NK-92 (cell line): ENCODE results near the gene PRR7.

Experiments
- DNase-seq: peaks from one replicate; lab custom pipeline; 2025; ENCODE audit not compliant: unreplicated experiment; lab: John Stamatoyannopoulos, UW

Gene PRR7

GRCh38 chr5:177434942-177435738 lies 11.5 kb upstream of the PRR7 start:
- DNase-seq = no peak

DNA sequence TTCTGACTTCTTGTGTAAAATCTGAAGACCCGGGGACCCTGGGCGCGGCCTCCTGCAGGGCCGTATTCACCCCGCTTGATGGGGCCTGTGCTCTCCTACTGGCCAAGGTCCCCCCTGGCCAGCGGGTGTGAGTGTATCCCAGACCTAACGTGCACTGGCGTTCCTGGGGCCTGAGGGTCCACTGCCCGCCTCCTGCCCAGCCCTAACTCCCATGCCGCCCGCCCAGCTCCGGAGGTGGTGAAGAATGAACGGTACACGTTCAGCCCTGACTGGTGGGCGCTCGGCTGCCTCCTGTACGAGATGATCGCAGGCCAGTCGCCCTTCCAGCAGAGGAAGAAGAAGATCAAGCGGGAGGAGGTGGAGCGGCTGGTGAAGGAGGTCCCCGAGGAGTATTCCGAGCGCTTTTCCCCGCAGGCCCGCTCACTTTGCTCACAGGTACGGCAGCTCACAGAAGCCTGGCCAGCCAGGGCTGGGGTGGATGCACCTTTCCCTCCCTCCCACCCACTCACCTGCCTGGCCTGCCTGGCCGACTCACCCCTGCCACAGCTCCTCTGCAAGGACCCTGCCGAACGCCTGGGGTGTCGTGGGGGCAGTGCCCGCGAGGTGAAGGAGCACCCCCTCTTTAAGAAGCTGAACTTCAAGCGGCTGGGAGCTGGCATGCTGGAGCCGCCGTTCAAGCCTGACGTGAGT lies 10.6 kb upstream of the PRR7 start:
- no peak for DNase-seq

DNA sequence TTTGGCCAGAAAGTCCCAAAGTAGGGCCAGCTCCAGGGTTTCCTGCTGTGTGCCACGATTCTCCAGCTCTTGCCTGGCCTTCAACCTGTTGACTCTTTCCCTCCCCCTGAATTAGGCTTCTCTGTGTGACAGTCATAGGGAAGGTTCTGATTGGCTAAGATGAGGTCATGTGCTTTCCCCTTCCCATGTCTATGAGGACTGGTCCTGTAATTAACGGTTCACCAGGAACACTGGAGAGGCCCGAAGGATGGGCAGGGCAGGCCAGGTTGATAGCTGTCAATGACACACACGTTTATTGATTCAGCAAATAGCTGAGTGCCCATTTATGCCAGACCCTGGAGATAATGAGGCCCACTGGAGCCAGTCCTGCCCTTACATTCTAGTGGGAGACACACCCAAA lies 9.0 kb upstream of the PRR7 start:
- DNase-seq = no peak

- no peak for DNase-seq
These were observed 8.1 kb upstream of the PRR7 start for GRCh38 chr5:177438468-177438867.

GRCh38 chr5:177439518-177440053 lies 7.0 kb upstream of the PRR7 start:
- DNase-seq = no peak

DNA sequence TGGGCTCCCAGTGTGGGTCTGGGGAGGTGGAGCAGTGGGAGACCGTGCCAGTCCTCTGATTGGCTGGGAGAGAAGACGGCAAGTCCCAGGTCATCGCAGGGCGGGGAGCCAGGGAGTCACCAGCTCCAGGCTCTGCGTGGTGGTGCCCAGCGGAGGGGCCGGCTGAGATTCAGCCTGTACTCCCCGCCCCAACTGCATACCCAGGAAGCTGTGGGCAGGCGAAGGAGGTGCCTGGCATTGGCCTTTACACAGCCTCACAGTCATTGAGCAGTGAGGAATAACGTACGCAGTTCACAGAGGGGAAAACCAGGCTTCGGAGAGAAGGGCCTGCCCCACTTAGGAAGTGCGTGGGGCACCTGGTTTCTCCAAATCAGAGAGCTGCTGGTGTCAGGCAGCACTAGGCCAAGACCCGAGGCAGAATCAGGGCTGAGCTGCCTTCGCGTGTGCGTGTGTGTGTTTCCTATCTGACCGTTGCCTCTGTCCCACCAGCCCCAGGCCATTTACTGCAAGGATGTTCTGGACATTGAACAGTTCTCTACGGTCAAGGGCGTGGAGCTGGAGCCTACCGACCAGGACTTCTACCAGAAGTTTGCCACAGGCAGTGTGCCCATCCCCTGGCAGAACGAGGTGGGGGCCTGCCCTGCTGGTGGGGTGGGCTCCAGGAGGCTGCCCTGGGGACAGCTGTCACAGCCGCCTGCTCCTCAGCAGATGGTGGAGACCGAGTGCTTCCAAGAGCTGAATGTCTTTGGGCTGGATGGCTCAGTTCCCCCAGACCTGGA lies 6.2 kb upstream of the PRR7 start:
- DNase-seq = no peak

DNA sequence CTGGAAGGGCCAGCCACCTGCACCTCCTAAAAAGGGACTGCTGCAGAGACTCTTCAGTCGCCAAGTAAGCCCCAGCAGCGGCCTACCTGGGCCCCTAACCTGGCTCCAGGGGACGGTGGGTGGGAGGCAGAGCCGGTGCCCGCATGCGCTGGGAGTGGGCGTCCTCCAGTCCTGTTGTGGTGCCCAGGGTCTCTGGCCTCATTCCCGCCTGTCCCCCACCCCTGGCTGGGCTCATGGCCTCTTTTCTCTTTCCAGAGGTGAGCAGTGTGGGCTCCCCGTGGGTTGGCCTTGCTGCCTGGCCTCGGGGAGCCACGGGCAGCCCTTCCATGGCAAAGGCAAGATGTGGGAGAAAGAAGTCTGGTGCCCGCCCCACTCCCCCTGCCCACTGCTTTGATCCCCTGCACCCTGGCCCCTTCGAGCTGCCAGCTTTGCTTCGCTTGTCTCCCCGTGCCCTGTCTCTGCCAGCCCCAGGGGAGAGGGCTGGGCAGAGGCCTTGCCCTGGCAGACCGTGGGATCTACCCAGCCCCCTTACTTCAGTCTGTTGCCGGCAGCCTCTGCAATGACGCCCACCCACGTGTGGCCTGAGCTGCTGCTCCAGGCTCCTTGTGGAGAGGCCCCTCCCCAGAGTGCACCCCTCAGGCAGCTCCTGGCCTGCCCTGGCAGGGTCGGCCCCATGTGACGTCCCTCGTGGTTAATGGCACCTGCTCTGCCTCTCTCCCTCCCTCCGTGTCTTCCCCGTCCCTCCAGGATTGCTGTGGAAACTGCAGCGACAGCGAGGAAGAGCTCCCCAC lies 5.4 kb upstream of the PRR7 start:
- no peak for DNase-seq

DNA sequence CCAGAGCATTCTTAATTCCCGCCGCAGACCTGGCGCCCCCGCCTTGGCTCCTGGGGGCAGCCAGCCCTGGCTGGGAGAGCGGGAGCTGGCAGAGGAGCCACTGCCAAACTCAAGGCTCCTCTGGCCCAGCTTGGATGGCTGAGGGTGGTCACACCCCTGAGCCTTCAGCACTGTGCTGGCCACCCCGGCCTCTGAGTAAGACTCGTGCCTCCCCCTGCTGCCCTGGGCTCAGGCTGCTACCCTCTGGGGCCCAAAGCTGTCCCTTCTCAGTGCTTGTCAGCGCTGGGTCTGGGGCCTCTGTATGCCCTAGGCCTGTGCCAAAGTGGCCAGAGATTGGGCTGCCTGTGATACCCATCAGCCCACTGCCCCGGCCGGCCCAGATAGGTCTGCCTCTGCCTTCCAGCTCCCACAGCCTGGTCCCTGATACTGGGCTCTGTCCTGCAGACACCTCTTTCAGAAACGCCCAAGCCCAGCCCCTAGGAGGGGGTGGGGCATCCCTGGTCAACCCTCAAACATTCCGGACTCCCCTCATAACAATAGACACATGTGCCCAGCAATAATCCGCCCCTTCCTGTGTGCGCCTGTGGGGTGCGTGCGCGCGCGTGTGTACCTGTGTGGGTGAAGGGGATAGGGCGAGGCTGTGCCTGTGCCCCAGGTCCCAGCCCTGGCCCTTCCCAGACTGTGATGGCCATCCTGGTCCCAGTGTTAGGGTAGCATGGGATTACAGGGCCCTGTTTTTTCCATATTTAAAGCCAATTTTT lies 4.4 kb upstream of the PRR7 start:
- DNase-seq = no peak

GRCh38 chr5:177443144-177443983 lies 3.2 kb upstream of the PRR7 start:
- DNase-seq = no peak

- no peak for DNase-seq
These were observed 2.2 kb upstream of the PRR7 start for GRCh38 chr5:177444106-177445051.

- no peak for DNase-seq
These were observed 1.3 kb upstream of the PRR7 start for GRCh38 chr5:177445052-177445916.

- no peak for DNase-seq
These were observed 756 bp upstream of the PRR7 start for GRCh38 chr5:177445917-177446199.

- DNase-seq = no peak
These were observed 524 bp downstream of the PRR7 start for GRCh38 chr5:177447066-177447610.

DNA sequence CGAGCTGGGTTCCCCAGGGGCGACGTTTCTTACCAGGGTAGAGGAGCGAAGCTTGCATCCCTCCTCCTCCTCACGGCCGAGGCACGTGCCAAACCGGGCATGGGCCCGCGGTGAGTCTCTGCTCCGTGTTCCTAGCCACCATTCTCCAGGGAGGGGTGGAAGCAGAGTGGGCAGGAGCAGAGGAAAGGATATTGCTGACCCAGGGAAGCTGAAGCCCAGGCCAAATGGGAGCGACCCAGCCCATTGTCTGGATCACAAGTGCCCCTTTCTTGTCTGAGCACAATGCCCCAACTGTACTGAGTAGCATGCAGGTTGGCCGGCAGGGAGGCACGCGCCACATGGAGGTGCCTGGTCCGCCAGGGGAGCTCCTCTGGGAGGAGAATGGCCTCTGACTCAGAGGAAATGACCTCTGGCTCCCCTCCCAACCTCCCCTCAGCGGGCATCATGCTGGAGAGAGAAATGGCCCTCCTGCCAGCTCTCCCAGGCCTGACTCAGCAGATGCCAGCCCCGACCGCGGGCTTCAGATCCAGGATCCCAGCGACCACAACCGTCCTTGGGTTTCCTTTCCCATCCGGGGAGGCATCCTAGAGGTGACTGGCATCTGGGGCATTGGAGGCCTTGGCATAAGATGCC lies 1.1 kb downstream of the PRR7 start:
- no peak for DNase-seq

GRCh38 chr5:177448244-177448950 lies 1.8 kb downstream of the PRR7 start:
- no peak for DNase-seq
